Activated CD4-positive, alpha-beta T cell treated with anti-CD3 and anti-CD28 coated beads, Interleukin-2, amount 50 U/mL, for 16 hours (primary cell): ENCODE results near the gene GABRB1.
A peak's percentile ranks its signal among the peaks of the same experiment; 100 is the strongest.

ENCODE experiments used
- DNase-seq: peaks from one replicate; pipeline ENCODE4 v3.0.0-alpha.2; 2020

GABRB1 gene

DNA sequence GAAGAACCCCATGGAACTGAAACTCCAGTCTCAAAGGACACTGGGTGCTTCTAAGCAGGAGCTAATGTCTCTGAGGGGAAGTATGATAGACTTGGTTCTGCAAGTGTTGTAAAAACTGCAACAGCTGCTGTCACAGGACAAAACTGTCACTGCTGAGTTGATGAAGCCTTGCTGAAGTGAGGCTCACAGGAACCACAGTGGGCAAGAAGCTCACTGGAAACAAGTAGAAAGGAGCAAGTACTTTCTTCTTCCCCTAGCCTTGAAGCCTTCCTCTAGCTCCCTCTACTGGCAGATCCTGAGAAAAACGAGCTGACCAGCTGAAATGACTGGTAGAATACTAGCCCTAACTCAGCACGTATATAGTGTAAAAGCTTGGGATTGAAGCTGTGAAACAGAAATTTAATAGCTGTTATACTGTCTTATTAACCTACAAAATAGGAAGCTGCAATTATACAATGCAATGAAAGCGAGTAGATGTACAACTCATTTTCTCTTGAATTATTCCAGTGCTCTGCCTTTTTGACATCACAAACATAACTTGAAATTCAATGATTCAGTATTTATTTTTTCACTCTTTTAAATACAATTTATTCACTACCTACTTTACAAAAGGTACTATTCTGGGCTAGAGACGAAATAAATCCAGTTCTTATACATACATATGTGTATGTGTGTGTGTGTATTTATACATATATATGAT, 91.4 kb downstream of the GABRB1 start:
- DNase-seq: peak; percentile 75

- no peak for DNase-seq
Observed at GRCh38 chr4:47128991-47129390, 97.6 kb downstream of the GABRB1 start.

- no peak for DNase-seq
Observed at GRCh38 chr4:47135210-47135609, 103.8 kb downstream of the GABRB1 start.

DNA sequence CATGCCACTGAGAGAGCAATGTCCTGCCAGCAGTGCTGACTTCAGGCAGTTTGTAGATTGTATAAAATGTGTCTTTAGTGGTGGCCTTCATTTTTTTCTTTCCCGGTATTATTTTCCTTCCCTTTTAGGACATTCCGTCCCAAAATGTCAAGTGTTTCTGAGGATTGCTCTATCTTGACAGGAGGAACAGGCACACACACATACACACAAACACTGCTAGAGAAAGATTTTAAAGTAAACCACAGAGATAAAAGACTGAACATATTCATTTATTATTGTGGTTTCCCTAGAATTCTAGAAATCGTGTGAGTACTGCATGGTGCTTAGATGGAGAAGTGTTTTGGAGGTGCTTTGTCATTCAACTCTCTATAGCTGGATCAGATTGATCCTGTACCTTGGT, 111.9 kb downstream of the GABRB1 start:
- DNase-seq: no peak

- peak; percentile 70 for DNase-seq
Observed at GRCh38 chr4:47145630-47146029, 114.3 kb downstream of the GABRB1 start.

GRCh38 chr4:47154816-47155370, 123.5 kb downstream of the GABRB1 start:
- DNase-seq: no peak

DNA sequence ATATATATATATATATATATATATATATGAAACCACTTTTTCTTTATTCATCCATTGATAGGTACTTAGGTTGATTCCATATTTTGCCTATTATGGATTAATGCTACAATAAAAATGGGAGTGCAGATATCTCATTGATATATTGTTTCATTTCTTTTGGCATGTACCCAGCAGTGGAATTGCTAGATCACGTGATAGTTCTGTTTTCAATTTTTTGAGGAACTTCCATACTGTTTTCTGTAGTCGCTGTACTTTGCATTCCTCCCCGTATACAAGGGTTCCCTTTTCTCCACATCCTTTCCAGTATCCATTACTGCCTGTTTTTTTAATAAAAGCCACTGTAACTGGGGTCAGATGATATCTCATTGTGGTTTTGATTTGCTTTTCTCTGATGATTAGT, 124.6 kb downstream of the GABRB1 start:
- no peak for DNase-seq

- DNase-seq: no peak
Observed at GRCh38 chr4:47160095-47160494, 128.7 kb downstream of the GABRB1 start.

DNA sequence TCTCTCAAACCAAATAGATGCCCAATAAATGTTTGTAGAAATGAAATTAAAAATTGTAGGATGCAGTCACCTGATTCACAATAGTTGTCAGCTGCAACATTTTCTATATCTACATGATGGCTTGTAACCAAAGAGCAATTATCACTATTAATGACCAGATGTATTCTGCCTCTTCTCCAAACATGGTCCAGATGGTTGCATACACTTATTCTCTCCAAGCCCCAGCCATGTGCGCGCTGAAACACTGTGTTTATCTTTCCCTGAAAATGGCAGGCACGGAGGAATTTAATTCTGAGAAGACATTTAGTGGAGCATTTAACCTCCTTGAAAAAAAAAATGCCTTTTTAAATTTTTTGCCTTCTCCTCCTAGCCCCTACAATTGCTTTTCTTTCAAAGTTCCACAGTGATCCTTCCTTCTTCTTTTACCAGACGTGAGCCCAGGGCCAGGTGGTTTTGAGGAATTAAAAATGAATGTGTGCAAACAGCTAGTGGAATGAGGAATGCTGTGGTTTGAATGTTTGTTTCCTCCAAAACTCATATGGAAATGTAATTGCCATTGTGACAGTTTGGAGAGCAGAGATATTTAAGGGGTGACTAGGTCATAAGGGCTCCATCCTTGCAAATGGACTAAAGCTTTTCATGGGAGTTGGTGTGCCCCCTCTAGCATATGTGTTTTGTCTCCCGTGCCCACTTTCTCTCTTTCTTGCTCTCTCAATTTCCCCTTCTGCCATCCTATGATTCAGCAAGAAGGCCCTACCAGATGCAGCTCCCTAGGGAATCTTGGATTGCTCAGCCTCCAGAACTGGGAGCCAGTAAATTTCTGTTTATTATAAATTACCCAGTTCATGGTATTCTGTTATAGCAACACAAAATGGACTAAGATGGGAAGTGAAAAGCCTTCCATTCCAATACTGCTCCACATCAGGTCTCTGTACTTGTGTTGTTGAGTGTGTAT, 136.0 kb downstream of the GABRB1 start:
- DNase-seq: no peak

- no peak for DNase-seq
Observed at GRCh38 chr4:47184083-47184482, 152.7 kb downstream of the GABRB1 start.

- DNase-seq: no peak
Observed at GRCh38 chr4:47185761-47186160, 154.4 kb downstream of the GABRB1 start.

DNA sequence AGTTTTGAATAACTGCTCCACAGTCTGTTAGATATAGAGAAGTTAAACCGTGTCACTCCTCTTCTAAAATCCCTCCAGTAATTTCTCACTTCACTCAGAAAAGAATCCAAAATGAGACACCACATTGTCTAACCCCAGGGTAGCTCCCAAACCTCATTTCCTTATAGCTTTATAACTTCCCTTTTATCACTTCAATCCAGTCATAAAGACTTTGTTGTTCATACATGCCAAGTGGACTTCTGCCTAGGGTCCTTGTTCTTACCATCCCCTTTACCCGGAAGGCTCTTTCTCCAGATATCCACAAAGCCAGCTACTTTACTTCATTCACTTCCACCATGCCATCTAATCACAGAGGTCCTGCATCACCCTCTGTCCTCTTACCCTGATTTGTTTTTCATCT, 156.2 kb downstream of the GABRB1 start:
- DNase-seq: no peak

- no peak for DNase-seq
Observed at GRCh38 chr4:47193179-47193578, 161.8 kb downstream of the GABRB1 start.

- no peak for DNase-seq
Observed at GRCh38 chr4:47194036-47194737, 162.8 kb downstream of the GABRB1 start.

- DNase-seq: no peak
Observed at GRCh38 chr4:47195706-47196105, 164.3 kb downstream of the GABRB1 start.

DNA sequence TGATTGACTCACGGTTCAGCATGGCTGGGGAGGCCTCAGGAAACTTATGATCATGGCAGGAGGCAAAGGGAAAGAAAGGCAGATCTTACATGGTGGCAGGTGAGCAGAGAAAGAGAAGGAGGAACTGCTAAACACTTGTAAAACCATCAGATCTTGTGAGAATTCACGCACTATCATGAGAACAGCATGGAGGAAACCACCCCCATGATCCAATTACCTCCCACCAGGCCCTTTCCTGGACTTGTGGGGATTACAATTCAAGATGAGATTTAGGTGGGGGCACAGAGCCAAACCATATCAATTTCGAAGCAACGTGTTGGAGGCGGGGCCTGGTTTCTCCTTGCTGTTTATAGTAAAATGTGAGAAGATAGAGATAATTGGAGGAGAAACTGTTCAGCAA, 167.4 kb downstream of the GABRB1 start:
- no peak for DNase-seq

GRCh38 chr4:47203593-47203992, 172.2 kb downstream of the GABRB1 start:
- DNase-seq: no peak

- DNase-seq: no peak
Observed at GRCh38 chr4:47207555-47207954, 176.2 kb downstream of the GABRB1 start.

- no peak for DNase-seq
Observed at GRCh38 chr4:47209833-47210232, 178.5 kb downstream of the GABRB1 start.

DNA sequence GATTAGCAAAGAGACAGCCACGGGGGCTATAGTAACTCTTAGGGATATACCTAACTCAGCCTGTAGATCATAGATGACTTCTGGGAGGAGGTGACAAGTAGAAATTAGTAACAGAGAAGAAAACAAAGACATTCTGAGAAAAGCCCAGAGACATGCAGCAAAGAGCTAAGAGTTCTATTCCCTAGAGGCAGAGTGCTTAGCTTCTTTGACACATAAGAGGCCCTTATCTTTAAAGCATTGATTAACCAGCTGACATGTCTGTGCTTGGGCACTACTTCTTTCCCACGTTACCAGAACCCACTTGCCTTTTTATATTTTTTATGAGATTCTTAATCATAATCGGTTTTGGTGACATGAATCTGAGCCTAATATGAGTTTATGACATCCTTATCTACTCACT, 179.5 kb downstream of the GABRB1 start:
- no peak for DNase-seq

DNA sequence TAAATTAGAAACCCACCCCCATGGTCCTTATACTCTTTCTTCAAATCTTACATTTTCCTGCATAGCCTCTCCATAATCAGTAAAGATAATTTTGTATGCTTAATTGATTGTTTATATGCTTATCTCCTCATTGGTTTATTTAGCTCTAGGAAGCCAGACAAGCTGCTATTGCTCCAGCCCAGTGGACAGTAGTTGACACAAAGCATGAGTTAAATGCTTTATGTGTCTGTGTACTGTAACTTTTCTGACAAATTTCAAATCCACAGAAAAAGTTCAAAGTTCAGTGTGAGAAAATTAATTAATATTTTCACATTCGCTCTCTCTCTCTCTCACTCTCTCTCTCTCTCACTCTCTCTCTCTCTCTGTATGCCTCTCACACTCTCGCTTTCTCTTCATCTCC, 181.7 kb downstream of the GABRB1 start:
- no peak for DNase-seq

GRCh38 chr4:47213539-47213938, 182.2 kb downstream of the GABRB1 start:
- DNase-seq: no peak

GRCh38 chr4:47213971-47214370, 182.6 kb downstream of the GABRB1 start:
- DNase-seq: no peak
